H54 (cell line): ENCODE results near the gene TEAD1.

ENCODE experiments used
- DNase-seq: peaks from one replicate; pipeline ENCODE4 v3.0.0; 2011; ENCODE audit warnings: low spot score, mixed read lengths; ENCODE audit not compliant: insufficient read length
- FAIRE-seq: peaks from 3 replicates; lab custom pipeline; 2011; peaks lifted over from hg19 to GRCh38; lab: Jason Lieb, UNC
- POLR2A ChIP-seq: IDR thresholded peaks from 2 replicates; pipeline ENCODE4 v1.6.1; 2011; ENCODE audit warnings: low read depth, mild to moderate bottlenecking, low read length

TEAD1 gene

DNA sequence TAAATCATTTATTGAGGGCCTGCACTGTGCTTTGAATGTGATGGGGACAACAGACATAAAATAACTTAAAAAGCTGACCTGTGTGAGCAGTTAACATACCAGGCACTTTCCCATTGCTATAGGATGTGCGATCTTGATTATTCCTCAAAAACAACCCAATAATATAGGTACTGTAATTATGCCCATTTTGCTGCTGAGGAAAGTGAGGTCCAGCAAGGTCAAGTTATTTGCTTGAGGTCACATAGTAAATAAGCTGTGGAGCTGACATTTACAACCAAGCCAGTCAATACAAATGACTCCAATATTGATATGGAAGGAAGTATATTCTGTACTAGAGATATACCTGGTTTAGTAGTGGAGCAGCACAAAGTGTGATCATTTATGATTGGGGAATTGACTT is 96.2 kb downstream of the TEAD1 start:
- DNase-seq (no peak), FAIRE-seq (no peak)
- no peak for TF ChIP-seq POLR2A

- DNase-seq (no peak), FAIRE-seq (no peak)
- TF ChIP-seq POLR2A = no peak
Measured at GRCh38 chr11:12770966-12771597, 96.9 kb downstream of the TEAD1 start.

- FAIRE-seq = no peak
- no peak for TF ChIP-seq POLR2A
- DNase-seq = no peak
Measured at GRCh38 chr11:12771875-12772274, 97.7 kb downstream of the TEAD1 start.

- no peak for DNase-seq
- FAIRE-seq = no peak
- TF ChIP-seq POLR2A = no peak
Measured at GRCh38 chr11:12772324-12772723, 98.1 kb downstream of the TEAD1 start.

GRCh38 chr11:12773591-12773990 is 99.4 kb downstream of the TEAD1 start:
- FAIRE-seq = no peak
- no peak for DNase-seq
- TF ChIP-seq POLR2A = no peak

- DNase-seq (no peak), FAIRE-seq (no peak)
- TF ChIP-seq POLR2A = no peak
Measured at GRCh38 chr11:12775955-12776354, 101.7 kb downstream of the TEAD1 start.

DNA sequence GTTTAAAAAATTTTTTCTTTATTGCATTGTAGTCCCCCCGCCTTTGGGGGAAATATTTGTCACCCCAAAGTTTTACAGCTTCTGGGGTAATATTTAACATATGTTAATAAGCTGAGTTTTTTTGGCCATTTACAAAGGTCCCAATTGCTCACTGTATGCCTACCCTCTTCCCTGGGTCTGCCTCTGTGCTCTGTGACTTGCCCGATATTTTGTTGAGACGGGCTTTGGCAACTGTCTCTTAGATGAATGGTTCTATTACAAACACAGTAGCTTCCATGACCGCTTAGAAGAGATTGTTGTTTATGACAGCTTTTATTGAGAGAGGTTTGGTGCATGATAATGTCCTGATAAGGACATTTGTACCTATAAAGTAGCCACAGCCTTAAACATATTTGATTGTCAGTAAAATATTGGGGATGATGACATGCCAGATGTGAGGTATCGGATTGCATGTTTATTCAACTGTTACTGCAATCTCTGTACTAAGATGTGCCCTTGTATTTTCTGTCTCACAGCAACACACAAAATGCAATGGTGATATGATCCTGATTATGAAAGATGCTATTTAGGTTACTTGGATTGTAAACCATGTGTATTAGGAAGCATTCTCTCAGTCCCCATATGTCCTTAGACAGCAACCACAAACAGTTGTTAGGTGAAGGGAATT is 103.1 kb downstream of the TEAD1 start:
- TF ChIP-seq POLR2A = no peak
- FAIRE-seq = no peak
- no peak for DNase-seq

DNA sequence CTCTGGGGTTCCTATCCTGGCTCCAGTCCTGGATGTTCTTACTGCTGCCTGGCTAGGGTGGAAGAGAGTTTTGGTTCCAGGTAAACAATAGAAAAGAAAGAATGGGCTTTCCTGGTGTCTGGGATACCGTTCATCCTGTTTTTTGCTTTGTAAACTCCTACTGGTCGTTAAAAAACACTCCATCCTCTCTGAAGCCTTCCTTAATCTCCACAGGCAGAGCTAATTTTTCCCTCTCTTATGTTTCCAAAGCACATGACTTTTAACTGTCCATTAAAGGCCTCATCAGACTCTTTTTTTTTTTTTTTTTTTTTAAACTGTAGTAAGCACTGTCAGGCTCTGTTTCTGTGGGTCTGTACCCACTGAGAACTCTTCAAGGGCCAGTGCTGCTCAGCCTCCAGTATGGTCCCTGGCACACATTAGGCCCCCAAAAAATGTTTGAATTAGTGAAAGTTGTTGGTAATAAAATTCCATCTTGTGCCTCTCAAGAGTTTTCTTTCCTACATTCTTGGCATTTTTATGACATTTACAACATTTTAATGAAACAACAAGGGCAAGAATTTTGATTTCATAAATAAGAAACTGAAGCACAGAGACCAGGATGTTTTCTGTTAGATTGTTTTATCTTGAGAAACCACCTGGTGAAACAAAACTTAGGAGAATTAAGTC is 104.2 kb downstream of the TEAD1 start:
- FAIRE-seq = no peak
- DNase-seq = no peak
- no peak for TF ChIP-seq POLR2A

DNA sequence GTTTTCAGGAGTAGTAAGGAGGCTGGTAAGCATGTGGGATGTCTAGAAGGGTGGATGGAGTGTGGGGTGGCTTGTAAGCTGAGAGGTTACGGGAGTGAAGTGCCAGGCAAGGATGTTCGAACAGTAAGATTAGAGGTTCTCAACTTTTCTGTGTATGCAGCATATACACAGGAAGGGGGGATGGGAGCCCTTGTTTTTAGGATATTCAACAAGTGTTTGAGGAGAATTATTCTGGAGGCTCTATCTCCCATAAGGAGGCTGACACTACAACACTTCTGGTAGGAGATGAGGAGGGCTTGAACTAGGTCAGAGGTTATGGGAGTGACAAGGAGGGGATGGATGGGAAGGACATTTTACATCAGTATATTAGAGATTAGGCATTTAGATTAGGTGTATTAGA is 109.5 kb downstream of the TEAD1 start:
- TF ChIP-seq POLR2A = no peak
- FAIRE-seq (no peak), DNase-seq (no peak)

DNA sequence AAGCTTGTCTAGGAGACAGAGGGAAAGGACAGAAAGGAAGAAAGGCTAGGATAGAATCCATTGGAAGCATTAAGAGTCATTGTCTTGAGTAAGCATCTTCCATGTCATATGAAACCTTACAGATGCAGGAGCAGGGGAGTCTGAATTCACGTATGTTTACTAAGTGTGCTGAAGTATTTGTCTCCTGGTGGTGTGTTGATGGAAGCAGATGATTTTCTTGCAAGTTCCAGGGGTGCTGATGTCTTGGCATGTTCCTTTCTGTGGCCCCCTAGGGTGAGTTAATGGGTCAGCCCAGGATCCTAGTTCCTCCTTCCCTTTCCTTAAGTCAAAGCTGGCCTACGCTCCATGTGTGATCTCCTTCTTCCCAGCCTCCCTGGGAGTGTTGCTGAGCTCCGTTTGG is 110.2 kb downstream of the TEAD1 start:
- FAIRE-seq = no peak

GRCh38 chr11:12784987-12785386 is 110.8 kb downstream of the TEAD1 start:
- no peak for FAIRE-seq
- no peak for TF ChIP-seq POLR2A
- no peak for DNase-seq

More for the DNA sequence above, 110.2 kb downstream of the TEAD1 start:
- TF ChIP-seq POLR2A = no peak
- DNase-seq = no peak

DNA sequence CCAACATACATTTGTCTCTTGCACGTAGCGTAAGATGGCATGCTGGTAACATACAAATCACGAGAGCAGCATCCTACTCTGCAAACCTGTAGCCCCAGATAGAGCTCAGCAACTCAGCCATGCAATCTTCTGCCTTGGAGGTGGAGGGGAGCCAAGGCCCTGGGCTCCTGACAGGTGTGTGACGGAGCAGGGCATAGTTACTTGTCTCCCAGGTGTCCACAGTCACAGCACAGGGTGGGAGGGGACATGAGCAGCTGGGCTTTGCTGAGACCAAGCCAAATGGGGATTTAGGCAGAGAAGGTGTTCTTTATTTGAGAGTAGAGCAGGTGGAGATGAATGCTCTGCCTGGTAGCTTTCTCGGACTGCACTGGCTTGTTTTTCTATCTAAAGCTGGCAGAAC is 111.7 kb downstream of the TEAD1 start:
- TF ChIP-seq POLR2A = no peak
- no peak for FAIRE-seq
- DNase-seq = no peak

GRCh38 chr11:12786450-12786849 is 112.2 kb downstream of the TEAD1 start:
- no peak for TF ChIP-seq POLR2A
- no peak for FAIRE-seq

GRCh38 chr11:12786891-12787290 is 112.7 kb downstream of the TEAD1 start:
- FAIRE-seq (no peak), DNase-seq (no peak)
- no peak for TF ChIP-seq POLR2A

More at GRCh38 chr11:12786450-12786849, 112.2 kb downstream of the TEAD1 start:
- no peak for DNase-seq
